B cell (primary cell): ENCODE results near the gene AKT2.

ENCODE experiments used
- CTCF ChIP-seq: fragments of 200-600 bp; IDR thresholded peaks from one replicate; pipeline ENCODE4 v1.8.0; 2022; ENCODE audit warnings: antibody characterized with exemption, mild to moderate bottlenecking
- EZH2 ChIP-seq: IDR thresholded peaks from 2 replicates; pipeline ENCODE4 v1.6.1; 2012; ENCODE audit warnings: borderline replicate concordance, low read depth, mild to moderate bottlenecking, moderate library complexity, low read length; ENCODE audit not compliant: insufficient read depth, poor library complexity, severe bottlenecking

GRCh38 chr19:40229484-40229883 is 55.7 kb downstream of the AKT2 start:
- no peak for TF ChIP-seq EZH2
- no peak for TF ChIP-seq CTCF
